Measurements from ENCODE around the gene TMEM192.

DNA sequence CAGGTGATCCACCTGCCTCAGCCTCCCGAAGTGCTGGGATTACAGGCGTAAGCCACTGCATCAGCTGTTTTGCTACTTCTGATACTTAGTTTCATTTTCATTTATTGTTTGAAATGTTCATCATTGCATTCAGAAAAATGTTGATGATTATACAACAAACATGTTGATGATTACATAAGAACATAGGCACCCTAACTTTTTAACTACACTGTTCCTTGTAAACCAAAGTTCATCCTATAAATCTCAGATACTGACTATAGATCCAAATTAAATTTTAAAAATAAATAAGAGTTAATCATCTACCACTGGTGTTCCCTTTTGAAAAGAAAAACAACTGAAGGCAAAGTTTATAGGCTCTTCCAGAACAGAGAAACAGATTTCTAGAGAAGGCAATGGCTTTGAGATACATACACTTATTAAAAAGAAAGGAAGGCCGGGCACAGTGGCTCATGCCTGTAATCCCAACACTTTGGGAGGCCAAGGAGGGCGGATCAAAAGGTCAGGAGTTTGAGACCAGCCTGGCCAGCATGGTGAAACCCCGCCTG, 35.6 kb downstream of the TMEM192 start:
- TF ChIP-seq POLR2A (IDR thresholded peaks at IDR 0.05) (no peak), CTCF (IDR thresholded peaks at IDR 0.05) (no peak)

Measured in body of pancreas (tissue), 4 donors.